Measurements from ENCODE around the gene ERGIC1.

ERGIC1 gene

DNA sequence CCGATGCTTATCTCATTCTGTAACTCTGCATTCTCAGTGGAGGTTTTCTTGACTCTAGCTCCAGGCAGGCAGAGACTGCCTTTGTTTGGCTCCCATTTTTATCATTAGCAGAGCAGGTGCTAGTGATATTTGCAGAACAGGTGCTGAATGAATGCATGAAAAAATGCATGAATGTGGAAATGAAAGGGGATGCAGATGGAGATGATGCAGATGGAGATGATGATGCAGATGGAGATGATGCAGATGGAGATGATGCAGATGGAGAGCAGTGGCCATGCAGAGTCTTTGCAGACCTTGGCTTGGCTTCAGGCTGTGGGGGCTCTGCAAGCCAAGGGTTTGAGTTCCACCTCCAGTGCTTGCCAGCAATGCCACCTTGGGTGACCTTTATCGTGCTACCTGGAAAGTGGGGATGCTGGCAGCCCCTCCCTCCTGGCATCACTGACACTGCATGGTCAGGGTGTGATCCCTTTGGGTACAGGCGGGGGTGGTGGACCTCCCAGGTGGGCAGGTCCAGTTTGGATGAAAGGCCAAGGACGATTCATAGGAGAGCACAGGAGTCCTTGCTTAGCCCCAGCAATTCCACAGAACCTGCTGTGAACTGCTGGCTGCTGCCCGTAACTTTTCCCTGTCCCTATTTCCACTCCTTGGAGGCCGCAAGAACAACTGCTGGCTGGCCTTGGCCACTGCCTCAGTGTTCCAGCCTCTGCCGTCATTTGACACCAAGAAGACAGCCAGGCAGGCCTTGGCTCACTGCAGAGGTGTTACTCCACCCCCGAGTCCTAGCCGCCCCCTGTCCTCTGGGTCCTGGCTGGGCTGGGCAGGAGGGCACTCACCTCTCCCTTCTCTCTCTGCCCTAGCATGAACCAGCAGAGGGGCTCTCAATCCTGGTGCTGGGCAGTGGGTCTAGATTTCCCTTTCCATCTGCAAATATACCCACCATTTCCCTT lies 33.0 kb downstream of the ERGIC1 start:
- DNase-seq, result no peak

DNA sequence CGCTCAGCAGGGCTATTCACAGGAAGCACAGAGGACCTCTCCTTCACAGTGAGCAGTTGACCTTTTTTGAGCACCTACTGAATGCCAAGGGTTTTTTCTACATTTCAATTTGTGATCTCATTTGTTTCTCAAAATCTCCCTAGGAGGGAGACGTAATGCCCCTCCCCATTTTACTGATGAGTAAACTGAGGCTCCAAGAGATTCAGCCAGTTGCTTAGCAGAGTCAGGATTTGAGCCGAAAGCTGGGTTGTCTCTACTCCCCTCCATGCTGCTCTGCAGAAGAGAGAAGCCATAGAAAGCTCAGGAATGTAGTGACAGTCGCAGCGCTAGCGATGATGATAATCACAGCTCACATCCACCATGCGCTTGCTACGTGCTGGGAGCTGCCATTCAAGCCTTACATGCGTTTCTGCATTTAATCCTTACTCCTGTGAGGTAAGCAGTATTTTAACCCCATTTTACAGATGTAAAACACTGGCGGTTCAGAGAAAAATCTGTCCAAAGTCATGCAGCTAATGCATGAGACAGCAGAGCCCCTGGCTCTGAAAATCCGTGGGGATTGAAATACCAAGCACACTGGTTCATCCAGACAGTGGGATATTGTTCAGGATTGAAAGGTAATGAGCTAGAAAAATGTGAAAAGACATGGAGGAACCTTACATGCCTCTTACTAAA lies 33.8 kb downstream of the ERGIC1 start:
- DNase-seq, result no peak

DNA sequence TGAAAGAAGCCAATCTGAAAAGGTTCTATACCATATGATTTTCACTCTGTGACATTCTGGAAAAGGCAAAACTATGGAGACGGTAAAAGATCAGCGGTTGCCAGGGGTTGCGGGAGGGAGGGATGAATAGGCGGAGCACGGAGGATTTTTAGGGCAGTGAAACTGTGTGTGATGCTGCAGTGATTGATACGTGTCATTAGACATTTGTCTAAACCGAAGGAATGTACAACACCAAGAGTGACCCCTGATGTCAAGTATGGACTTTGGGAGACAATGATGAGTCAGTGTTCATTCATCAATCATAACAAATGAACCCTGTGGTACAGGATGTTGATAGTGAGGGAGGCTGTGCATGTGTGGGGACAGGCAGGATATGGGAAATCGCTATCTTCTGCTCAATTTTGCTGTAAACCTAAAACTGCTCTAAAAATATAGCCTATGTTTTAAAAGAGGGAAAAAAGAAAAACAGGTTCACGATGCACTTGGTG lies 34.4 kb downstream of the ERGIC1 start:
- DNase-seq, result peak; percentile 72

DNA sequence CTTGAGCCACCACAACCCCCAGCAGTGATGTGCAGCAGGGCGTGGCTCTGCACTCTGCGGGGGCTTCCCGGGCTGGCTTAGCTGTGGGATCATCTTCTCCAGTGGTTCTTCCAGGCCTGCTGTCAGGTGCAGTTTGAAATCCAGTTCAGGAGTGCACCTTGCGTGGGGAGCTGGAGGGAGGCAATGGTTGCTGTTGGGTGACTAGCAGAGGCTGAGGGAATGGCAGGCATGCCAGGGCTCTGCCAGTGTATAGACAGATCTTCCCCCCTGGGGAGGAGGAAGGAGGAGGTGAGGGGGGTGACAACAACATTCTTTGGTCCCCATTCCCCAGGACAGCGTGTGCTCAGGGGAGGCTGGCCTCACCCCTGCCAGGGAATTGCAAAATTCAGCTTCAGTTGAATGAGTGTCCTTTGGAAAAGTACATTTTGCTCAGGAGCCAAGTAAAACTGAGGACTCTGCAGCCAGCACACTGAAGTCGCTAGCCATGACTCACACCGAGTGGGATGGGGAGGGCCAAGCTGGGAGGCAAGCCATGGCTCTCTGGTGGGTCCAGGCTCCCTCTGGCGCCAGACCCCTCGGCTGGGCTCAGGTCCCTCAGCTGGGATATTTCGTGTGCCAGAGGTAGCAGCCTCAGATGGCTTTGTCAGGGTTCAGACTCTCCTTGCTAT lies 35.0 kb downstream of the ERGIC1 start:
- DNase-seq, result peak; percentile 89

DNA sequence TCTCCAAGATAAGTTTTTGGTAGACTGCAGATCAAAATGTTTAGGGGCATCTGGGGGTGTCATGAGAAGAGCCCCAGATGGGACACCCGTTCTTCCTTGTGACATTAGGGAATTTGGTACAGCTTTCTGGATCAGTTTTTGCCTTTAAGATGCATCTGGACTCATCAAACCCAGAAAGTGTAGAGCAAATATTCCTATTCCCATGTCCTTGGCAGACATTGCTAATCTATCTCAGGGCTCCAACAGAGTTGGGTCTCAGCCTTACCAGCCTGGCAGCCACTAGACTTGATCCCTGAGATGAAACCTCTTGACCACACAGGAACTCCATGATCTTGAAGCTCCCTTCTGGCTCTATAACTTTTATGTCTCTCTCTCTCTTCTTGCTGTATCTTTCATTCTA lies 35.6 kb downstream of the ERGIC1 start:
- no peak for DNase-seq

DNA sequence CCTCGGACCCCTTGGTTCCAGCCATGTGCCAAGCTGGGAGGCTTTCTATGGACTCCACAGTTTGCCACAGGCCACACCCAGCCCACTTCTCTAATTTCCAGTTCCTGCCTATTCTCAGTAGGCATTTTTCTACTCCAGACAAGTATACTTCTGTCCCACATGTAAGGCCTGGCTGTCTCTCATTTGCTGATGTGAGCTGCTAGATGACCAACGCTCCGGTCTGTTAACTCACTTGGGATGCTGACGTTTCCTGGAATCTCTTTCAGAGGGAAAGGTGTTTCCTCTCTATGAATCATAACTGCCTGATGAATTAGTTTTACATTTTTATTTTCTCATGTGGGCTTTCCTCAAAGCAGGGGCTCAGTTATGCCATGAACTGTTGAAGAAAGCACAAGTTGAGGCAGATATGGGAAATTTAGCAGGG lies 36.3 kb downstream of the ERGIC1 start:
- peak; percentile 92 for DNase-seq

DNA sequence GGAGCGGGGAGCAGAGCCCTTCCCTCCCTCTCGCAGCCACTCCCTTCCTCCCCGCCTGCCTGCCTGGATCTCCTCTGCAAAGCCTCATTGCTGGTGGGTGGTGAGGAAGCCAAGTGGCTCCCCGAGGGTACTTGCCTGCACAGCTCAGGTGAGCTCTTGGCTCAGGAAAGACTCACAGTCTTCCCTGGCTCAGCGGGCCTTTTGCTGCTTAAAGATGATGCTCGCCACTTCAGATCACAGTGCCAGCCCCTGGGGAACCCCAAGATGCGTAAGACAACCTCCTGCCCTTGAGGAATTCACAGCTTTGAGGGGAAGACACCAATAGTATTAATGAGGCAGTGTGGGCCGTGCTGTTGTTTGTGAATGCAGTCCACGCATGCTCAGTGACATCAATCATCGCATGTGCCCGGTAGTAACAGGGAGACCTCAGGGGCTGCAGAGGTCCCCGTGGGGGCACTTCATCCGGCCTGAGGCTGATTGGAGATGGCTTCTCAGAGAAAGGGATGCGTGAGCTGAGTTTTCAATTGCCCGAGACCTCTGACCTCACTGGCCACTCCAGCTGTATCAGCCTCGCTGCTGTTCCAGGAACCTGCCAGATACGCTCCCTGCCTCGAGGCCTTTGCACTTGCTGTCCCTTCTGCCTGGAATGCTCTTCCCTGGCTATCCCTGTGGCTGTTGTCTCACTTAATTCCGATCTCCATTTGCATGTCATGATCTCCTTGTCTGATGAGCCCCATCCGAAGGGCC lies 36.8 kb downstream of the ERGIC1 start:
- DNase-seq, result no peak

DNA sequence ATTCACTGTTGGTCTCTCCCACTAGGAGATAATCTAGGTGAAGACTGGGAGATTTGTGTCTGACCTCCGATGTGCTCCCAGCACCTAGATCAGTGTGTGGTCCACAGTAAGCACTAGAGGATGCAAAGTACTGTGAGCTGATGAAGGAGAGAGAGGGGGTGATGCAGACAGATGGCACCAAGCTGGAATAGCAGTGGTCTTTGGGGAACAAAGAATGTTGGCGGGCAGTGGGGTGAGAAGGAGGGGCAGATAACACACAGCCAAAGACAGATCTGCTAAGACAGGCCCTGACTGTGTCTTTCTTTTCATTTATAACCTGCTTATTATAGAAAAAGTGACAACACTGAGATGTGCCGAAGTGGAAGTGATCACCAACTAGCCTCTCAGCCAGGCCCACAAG lies 37.5 kb downstream of the ERGIC1 start:
- DNase-seq, result no peak

DNA sequence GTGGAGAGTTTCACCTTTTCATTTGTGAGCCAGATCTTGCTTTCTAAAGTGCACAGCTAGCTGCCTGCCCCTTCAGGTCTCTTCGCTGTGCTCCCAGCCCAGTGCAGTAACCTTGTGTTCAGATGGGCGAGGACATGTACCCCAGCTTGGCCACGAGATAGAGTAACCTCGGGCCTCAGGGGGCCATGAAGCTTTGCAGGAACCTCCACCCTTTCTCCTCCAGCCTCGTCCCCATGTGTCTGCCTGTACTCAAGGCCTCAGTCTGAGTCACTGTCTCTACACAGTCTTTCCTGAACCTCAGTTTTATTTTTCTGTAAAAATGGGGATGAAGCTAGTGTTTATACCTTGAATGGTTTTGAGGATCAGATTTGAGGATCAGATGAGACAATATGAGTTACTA lies 37.9 kb downstream of the ERGIC1 start:
- peak; percentile 34 for DNase-seq

DNA sequence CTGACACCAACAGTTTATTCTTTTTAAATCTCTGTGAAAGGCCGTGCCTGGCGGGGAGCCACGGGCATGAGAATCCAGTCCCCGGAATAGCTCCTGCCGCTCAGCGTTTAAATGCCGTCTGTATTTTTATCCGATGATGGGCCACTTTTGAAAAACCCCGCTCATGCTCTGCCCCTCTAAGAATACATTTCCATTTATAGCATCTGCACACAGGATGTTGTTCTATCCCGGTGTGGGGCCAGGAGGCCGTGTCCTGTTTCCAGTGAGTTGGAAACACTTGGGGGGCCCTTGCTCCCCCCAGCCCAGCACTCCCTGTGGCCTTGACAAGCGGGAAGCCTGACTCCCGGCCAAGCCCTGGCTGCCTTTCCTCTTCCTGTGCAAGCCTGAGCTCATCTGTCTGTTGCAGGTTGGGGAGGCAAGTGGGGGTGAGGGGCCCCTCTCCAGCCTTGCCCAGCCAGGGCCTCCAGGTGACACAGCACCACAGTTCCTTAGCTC lies 39.0 kb downstream of the ERGIC1 start:
- peak; percentile 81 for DNase-seq

DNA sequence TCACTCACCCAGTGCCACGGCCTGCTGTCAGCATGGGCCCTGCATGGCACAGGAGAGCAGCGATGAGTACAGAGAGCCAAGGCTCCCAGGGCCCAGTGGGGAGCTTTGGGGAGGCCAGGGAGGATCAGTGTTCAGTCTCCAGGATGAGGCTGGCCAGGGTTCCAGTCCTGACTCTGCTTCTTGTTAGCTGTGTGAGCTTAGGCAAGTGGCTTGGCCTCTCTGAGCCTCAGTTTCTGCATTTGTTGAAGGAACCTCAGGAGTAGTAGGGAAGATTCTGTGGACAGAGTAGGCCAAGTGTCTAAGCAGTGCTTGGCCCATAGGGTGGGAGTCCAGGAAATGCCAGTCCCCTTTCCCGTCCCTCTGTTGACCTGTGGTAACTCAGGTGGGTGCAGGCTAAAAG lies 39.5 kb downstream of the ERGIC1 start:
- DNase-seq, result no peak

DNA sequence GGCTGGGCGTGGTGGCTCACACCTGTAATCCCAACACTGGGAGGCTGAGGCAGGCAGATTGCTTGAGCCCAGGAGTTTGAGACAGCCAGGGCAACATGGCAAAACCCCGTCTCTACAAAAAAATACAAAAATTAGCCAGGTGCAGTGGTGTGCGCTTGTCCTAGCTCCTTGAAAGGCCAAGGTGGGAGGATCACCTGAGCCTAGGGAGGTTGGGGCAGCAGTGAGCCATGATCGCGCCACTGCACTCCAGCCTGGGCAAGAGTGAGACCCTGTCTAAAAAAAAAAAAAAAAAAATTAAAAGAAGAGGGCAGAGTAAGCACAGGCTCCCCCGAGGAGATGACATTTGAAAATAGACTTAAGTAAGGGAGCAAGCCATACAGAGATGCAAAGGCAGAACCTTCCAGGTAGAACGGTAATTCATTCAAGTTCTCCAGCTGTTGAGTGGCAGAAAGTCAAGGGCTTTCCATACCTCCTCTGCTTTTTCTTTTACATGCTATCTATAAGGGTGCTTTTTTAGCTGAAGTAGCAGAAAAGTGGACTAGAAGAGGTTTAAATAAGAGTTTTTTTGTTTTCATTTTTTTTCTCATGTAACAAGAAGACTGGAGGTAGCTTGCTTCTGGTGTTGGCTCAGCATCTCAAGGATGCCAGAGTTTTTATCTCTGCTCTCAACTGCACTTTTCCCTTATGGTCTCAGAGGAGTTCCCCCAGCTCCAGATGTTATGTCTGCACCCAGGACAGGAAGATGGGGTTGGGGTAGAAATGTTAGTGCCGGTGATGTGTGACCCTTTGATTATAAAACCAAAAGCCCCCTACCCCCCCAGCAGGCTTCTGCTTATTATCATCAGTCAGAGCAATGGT lies 40.8 kb downstream of the ERGIC1 start:
- no peak for DNase-seq

DNA sequence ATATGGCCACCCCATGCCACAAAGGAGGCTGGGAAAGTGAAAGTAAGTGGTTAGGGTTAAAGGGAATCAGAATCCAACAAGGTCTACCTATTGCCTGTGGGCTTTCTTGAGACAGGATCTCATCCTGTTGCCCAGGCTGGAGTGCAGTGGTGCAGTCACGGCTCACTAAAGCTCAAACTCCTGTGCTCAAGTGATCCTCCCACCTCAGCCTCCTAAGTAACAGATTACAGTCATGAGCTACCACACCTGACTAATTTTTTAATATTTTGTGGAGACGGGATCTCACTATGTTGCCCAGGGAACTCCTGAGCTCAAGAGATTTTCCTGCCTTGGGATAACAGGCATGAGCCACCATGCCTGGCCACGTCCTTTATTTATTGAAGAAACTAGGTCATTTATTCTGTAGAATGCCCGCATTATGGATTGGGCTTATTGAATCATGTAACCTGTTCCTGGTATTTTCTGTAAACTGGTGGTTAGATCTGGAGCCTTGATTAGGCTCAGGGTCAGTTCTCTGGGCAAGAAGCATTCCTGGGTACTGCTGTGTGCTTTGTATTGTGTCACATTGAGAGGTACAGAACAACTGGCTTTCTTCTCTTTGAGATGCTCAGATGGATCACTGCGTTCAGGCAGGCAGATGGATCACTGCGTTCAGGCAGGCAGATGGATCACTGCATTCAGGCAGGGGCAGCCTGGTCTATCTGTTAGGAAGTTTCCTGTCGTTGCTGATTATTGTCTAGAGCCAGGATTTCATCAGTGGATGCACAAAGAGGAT lies 41.6 kb downstream of the ERGIC1 start:
- no peak for DNase-seq

DNA sequence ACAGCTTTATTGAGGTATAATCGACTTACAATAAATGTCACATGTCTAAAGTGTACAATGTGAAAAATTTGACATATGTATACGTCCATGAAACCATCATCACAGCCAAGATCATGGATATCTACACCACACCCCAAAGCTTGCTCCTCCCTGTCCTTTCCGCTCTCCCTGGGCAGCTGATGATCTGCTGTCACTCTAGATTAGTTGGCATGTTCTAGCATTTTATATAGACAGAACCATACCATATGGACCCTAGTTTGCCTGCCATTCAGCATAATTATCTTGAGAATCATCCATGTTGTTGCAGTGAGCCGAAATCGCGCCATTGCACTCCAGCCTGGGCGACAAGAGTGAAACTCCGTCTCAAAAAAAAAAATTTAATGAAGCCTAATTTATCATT lies 42.5 kb downstream of the ERGIC1 start:
- no peak for DNase-seq

DNA sequence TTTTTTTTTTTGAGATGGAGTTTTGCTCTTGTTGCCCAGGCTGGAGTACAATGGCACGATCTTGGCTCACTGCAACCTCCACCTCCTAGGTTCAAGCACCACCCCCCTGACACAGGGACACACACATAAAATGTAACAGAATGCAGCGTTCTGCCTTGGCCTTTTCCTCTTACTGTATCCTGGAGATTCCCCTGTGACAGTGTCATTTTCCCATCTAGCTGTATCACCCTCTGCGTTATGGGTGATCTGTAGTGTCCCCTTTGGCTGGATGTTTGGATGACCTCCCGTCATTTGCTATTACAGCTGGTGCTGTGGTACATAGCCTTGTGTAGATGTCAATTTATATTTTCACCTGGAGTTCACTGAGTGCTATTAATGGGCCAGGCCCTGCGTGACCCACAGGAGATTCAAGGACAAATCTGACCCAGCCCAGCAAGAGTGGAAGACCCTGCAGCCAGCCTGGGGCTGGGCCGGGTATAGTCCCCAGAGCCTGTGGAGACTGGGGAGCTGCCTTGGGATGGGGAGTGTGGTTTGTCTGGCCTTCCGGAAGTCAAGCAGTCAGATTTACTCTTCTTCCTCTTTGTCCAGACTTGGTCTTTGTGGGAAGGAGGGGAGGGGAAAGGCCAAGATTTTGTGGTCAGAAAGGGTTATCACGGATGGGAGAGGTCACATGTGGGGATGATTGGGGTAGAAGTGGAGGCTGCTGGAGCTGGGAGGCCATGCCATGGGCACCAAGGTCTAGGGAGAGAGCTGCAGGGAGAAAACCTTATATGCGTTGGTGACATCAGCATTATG lies 43.6 kb downstream of the ERGIC1 start:
- no peak for DNase-seq

DNA sequence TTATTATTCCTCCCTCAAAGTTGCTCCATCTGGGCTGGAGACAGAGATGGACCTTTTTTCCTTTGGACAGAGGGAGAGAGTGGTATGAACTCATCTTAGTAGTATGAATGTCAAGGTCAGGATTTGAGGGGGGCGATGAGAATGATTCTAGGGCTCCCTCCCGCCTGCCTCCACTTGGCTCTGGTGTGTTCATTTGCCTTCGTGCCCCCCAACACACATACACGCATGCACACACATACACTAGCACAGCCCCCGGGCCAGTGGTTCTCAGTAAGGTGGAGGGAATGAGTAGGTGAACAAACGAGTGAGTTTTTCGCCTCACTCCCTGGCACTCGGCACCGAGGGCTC lies 44.5 kb downstream of the ERGIC1 start:
- no peak for DNase-seq

DNA sequence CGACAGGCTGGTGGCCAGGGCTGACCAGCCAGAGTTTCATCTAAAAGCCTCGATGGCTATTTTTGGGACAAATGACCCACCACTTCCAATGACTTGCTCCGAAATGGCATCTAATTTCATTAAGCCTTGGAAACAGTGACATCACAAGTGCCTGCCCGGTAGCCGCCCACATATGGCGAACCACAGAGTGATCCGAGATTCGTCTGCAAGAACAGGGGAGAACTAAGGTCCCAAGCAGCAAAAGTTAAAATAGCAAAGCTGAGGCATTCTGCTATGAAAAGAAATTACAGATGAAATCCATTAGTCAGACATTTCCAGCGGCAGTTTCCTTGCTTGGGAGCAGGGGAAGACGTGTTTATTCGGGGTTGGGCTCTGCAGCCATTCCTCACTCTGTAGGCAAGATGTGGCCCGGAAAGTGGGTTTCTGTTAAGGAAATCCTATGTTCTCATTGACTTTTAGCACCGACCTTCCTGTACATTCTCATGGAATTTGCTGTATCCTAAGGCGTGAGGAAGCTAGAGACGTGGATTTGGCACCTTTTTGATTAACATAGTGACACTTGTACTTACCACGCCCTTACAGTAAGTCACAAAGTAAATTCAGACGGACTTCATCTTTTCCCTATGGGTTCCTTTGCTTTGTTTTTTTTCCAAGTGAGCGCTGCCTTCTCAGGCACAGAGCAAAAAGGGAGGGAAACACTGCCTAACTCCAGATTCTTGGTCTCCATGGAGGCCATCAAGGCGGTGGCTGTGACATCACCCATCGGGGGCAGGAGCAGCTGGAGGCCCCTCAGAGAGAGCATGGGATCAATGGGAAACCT lies 45.1 kb downstream of the ERGIC1 start:
- peak; percentile 76 for DNase-seq

DNA sequence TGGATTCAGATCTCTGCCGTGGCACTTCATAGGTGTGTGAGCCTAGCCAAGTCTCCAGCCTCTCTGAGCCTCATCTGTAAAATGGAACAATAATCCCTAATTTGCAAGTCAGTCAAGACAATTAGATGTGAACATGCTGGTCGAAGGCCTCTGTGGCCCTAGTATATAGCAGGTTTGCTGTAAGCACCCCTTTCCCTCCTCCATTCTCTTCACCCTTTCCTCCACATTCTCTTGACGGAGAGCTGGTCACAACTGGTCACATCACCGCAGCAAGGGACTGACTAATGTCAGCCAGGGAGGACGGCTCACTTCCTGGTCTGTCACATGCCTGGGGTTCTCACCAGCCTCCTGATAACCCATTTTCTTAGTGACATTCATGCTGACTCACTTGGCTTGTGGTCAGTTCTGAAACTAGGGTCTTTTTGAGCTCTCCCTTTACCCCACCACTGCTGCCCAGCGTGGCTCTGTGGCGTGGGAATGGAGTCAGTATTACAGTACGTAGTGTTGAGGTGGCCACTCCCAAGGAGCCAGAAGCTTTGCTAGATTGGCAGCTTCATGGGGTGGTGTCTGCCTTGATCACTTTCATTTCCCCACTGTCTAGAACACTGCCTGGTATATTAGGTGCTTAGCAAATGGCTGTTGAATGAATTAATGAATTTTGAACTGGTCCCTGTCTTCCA lies 47.8 kb downstream of the ERGIC1 start:
- peak; percentile 51 for DNase-seq

DNA sequence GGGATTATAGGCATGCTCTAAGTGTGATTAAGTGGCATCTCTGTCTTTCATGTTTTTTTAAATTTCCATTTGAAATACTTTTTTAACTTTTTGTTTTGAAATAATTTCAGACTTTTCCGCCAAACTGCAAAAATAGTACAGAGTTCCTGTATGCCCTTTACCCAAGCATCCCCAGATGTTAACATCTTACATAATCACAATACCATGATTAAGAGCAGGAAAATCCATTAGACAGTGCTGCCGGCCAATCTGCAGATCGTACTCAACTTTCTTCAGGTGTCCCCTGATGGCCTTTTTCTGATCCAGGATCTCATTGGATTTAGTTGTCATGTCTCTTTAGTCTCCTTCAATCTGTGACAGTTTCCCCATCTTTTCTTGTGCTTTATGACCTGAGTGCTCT lies 49.0 kb downstream of the ERGIC1 start:
- no peak for DNase-seq
